Body of pancreas (tissue), 4 donors: ENCODE measurements around the gene CNBP. TPM values are rescaled to one million over a fixed set of nuclear protein-coding genes. Genes with fewer than 3 reads are reported as not detected.
A peak's percentile ranks its signal among the peaks of the same experiment; 100 is the strongest.

ENCODE experiments used
- ATAC-seq: fragments of 150-250 bp; one replicate; pipeline ENCODE4 v1.9.1; 2016
- DNase-seq, 4 donors: peaks; one replicate each; pipeline ENCODE4 v3.0.0-alpha.2; 2019
- H3K27ac ChIP-seq, 4 donors: fragments of 200-600 bp; sonication (generic); 1 replicate in 3 of 4; 2 replicates in 1 of 4; pipeline versions ENCODE4 v1.5.1 to v1.6.1; 2016 to 2019; ENCODE audit warnings: mild to moderate bottlenecking in 1 of 4, mixed read lengths in 1 of 4, moderate library complexity in 1 of 4
- H3K27me3 ChIP-seq, 2 donors: fragments of 200-600 bp; sonication (generic); one replicate each; pipeline ENCODE4 v1.6.0; 2016; ENCODE audit warnings: mild to moderate bottlenecking in 1 of 2
- H3K36me3 ChIP-seq, 2 donors: fragments of 200-600 bp; sonication (generic); replicated peaks in 1 of 2; 2 replicates each; pipeline ENCODE4 v1.5.1; 2016; ENCODE audit warnings: low read depth in 2 of 2; ENCODE audit not compliant: insufficient read depth in 1 of 2
- H3K4me1 ChIP-seq: fragments of 200-600 bp; sonication (generic); one replicate; pipeline ENCODE4 v1.6.0; 2016
- H3K4me3 ChIP-seq, 2 donors: fragments of 200-600 bp; sonication (generic); 1 replicate in 1 of 2; 2 replicates in 1 of 2; pipeline ENCODE4 v1.5.1; 2016 to 2019
- H3K9me3 ChIP-seq, 3 donors: fragments of 200-600 bp; sonication (generic); 1 replicate in 2 of 3; 2 replicates in 1 of 3; pipeline ENCODE4 v1.5.1; 2016
- CTCF ChIP-seq, 7 experiments: fragments of 450-650 bp in 4 of 7; fragments of 200-600 bp in 3 of 7; sonication (generic) in 3 of 7; IDR thresholded peaks; one replicate each; pipeline ENCODE4 v1.5.1; 2016 to 2019; ENCODE audit warnings: antibody characterized with exemption in 7 of 7
- POLR2A ChIP-seq, 3 donors: fragments of 450-650 bp; IDR thresholded peaks; one replicate each; pipeline ENCODE4 v1.6.1; 2016; ENCODE audit warnings: antibody characterized with exemption in 3 of 3, mild to moderate bottlenecking in 2 of 3
- WGBS, 2 donors: methylation state at CpG; one replicate each; pipeline ENCODE4 v1.1.5; 2017; 5-methylcytosine and 5-hydroxymethylcytosine counted together
- intact Hi-C: fragments of 100-400 bp; cut with DNase I; formaldehyde crosslinking; loops from one replicate; pipeline ENCODE4 v1.15.1; 2023
- small RNA-seq: library from RNA; depleted of rRNA; stranded (forward); fragments of <200 nt; gene quantifications from one replicate; pipeline ENCODE3, GENCODE V24; 2016
- total RNA-seq, 2 donors: library from RNA; depleted of rRNA; stranded (reverse); fragments of >200 nt; gene quantifications; one replicate each; pipeline ENCODE4 v1.1.0, GENCODE V29; 2016

Gene CNBP
- total RNA-seq, 2 donors from 2014 or later = 175 to 262 TPM

DNA sequence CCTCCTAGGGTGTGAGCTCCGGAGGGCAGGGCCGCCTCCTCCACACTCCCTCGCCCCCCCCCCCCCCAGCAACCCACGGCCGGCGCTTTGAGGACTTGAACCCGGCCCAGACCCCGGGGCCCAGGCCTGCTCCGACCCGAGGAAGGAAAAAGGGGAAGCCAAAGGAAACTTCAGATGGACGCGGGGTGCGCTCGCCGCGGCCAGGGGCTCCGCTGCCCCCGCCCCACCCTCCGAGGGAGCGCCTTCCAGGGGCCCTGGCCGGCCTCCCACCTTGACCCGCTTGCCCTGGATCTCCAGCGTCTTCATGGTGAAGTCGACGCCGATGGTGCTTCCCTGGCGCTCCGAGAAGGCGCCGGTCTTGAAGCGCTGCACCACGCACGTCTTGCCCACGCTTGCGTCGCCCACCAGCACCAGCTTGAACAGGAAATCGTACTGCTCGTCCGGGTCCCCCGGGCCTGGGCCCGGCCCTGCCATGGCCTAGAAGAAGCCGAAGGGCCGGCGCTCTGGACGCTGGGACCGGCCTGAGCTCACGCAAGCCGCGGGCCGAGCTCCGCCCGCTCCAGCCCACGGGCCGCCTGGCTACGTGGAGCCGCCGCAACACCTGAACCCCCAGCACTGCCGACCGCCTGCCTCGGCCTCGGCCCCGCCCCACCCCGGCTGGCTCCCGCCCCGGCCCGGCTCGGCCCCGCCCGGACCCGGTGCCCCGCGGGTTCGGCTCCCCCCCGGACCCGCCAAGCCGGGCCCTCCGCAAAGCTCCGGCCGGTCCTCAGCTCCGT is 62.5 kb downstream of the CNBP start:
- 0 to 1% methylated on average over 4 to 64 of the region's 80 CpGs for WGBS, 2 donors
- intact Hi-C loops = no loop called here
- Histone ChIP-seq H3K27ac (peak overlapping the region; percentile 87 to 96 (median 94)), H3K4me3 (peak overlapping the region; percentile 34 to 51), H3K9me3 (no peaks in the 10 kb centered on the region), H3K27me3 (no peaks in the 10 kb centered on the region), H3K4me1 (peaks cover 58% of the 10 kb centered on the region), H3K36me3 (no peaks in the 10 kb centered on the region)
- DNase-seq (peak in 1 of 4 donors; percentile 17), ATAC-seq (peak; percentile 45)
- TF ChIP-seq POLR2A (IDR thresholded peaks at IDR 0.05) (peak in 1 of 3 donors; percentile 41), CTCF (IDR thresholded peaks at IDR 0.05) (no peak)

GRCh38 chr3:129120254-129121004 is 63.3 kb downstream of the CNBP start:
- H3K36me3 ChIP-seq = no peaks in the 10 kb centered on the region
- peaks cover 63% of the 10 kb centered on the region for H3K4me1 ChIP-seq
- H3K27ac ChIP-seq = peak overlapping the region; percentile 87 to 96 (median 94)
- TF ChIP-seq CTCF (IDR thresholded peaks at IDR 0.05) (peak in 6 of 7 experiments; percentile 17 to 56 (median 45)), POLR2A (IDR thresholded peaks at IDR 0.05) (peak; percentile 44 to 95 (median 92))
- H3K27me3 ChIP-seq = no peaks in the 10 kb centered on the region
- WGBS, 2 donors = 0 to 1% methylated on average over 8 to 18 of the region's 18 CpGs
- peak overlapping the region; percentile 34 to 51 for H3K4me3 ChIP-seq
- no peaks in the 10 kb centered on the region for H3K9me3 ChIP-seq
- ATAC-seq (peak; percentile 63), DNase-seq (peak; percentile 87 to 95 (median 90))
- intact Hi-C loops = no loop called here

DNA sequence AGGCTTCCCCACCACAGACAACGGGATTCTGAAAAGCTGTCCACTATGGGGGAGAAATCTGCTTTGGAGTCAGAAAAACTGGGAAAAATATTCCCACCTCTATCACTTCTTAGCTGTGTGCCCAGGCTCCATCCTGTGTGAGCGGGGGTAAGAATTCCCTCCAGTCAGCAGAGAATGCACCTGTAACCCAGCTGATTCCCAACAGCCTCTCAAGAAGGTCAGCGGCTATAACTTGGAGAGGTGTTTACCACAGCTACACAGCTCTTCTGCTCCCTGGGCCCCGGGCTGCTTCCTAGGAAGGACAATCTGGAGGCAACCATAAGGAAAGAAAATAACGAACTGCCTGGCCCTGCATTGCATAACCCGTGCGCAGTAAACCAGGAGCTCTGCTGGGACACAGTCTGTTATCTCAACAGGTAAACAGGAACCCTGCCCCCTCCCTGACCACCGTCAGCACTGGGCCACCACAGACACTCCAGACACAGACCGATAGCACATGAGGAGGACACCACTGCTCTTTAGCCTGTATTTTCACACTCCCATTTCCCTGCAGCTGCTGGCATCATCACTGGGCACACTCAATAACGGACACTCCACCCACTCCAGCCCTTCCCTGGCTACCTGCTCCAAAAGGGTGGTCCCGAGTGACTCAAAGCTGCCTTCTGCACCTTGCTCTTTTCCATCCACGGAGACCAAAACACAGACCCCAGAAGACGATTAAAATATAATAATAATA is 64.2 kb downstream of the CNBP start:
- ATAC-seq = no peak
- Histone ChIP-seq H3K36me3 (no peaks in the 10 kb centered on the region), H3K27ac (peak overlapping the region; percentile 76 to 96 (median 94)), H3K4me3 (peak overlapping the region in 1 of 2 donors; percentile 6), H3K27me3 (no peaks in the 10 kb centered on the region), H3K4me1 (peaks cover 63% of the 10 kb centered on the region), H3K9me3 (no peaks in the 10 kb centered on the region)
- peak; percentile 53 to 76 (median 65) for DNase-seq
- intact Hi-C loops = no loop called here
- TF ChIP-seq CTCF (IDR thresholded peaks at IDR 0.05) = no peak
- peak in 2 of 3 donors; percentile 44 to 45 for TF ChIP-seq POLR2A (IDR thresholded peaks at IDR 0.05)
- WGBS, 2 donors = 11 to 12% methylated on average over 13 of the region's 13 CpGs

- peak overlapping the region in 3 of 4 donors; percentile 94 to 96 (median 95) for H3K27ac ChIP-seq
- WGBS, 2 donors = 70 to 74% methylated on average over 5 of the region's 5 CpGs
- intact Hi-C loops = no loop called here
- no peaks in the 10 kb centered on the region for H3K36me3 ChIP-seq
- TF ChIP-seq CTCF (IDR thresholded peaks at IDR 0.05) (no peak), POLR2A (IDR thresholded peaks at IDR 0.05) (no peak)
- no peaks in the 10 kb centered on the region for H3K9me3 ChIP-seq
- H3K4me3 ChIP-seq = no peak overlapping the region
- no peaks in the 10 kb centered on the region for H3K27me3 ChIP-seq
- peaks cover 62% of the 10 kb centered on the region for H3K4me1 ChIP-seq
- DNase-seq (no peak), ATAC-seq (no peak)
Measured at GRCh38 chr3:129118745-129119144, 65.0 kb downstream of the CNBP start.

Small RNAs within 50 kb of the gene (small RNA-seq; reads per million reads assigned to genes)
- gene RPS27P12 = not detected

Other genes starting within 250 kb of the CNBP start
- not detected for gene CFAP92, start 189.8 kb downstream of the CNBP start, total RNA-seq
- gene EFCC1, start 182.6 kb downstream of the CNBP start, total RNA-seq = 1 to 10 TPM; 1.8 to 4.0 TPM
- not detected for gene GP9, start 123.1 kb downstream of the CNBP start, total RNA-seq
- 10 to 100 TPM in 1 of 2 donors, 1 to 10 TPM in 1; 6.6 to 10.1 TPM for gene RAB43, start 62.1 kb downstream of the CNBP start, total RNA-seq
- 10 to 100 TPM in 1 of 2 donors, 1 to 10 TPM in 1; 9.3 to 12.5 TPM for gene ISY1, start 22.8 kb downstream of the CNBP start, total RNA-seq
- 10 to 100 TPM; 62.6 to 75.0 TPM for gene COPG1, start 65.7 kb upstream of the CNBP start, total RNA-seq
- gene HMCES, start 95.0 kb upstream of the CNBP start, total RNA-seq = 10 to 100 TPM; 10.1 to 14.5 TPM
- gene EFCAB12, start 244.7 kb upstream of the CNBP start, total RNA-seq = 1 to 10 TPM in 1 of 2 donors, under 1 TPM in 1; under 0.01 to 1.3 TPM